HG02884 (cell line): ENCODE measurements around the gene PDLIM1.
"Not testable (repeated sequence)": the region's sequence is repeated elsewhere in the genome, so short reads cannot be mapped to it uniquely, and the experiment has no call there.

ENCODE experiments used
- ATAC-seq: cut with Tn5 transposase; IDR thresholded peaks from one replicate; pipeline ENCODE4 v1.9.1; 2021; ENCODE audit warnings: mild to moderate bottlenecking, moderate library complexity; ENCODE audit not compliant: unreplicated experiment

PDLIM1 gene

GRCh38 chr10:95214793-95215192 lies 76.0 kb downstream of the PDLIM1 start:
- peak; percentile 100 for ATAC-seq

- ATAC-seq, result no peak
Measured at GRCh38 chr10:95214369-95214768, 76.4 kb downstream of the PDLIM1 start.

GRCh38 chr10:95211606-95212279 lies 79.1 kb downstream of the PDLIM1 start:
- no peak for ATAC-seq

GRCh38 chr10:95209509-95210127 lies 81.2 kb downstream of the PDLIM1 start:
- no peak for ATAC-seq

- no peak for ATAC-seq
Measured at GRCh38 chr10:95208702-95209391, 82.0 kb downstream of the PDLIM1 start.

GRCh38 chr10:95202865-95203264 lies 87.9 kb downstream of the PDLIM1 start:
- ATAC-seq, result not testable (repeated sequence)

GRCh38 chr10:95201736-95202135 lies 89.1 kb downstream of the PDLIM1 start:
- ATAC-seq, result no peak

GRCh38 chr10:95196046-95196445 lies 94.8 kb downstream of the PDLIM1 start:
- ATAC-seq, result no peak

- no peak for ATAC-seq
Measured at GRCh38 chr10:95193944-95194343, 96.9 kb downstream of the PDLIM1 start, which contains the start of gene ACSM6. ACSM6 (plus strand) TSS chr10:95194238; CDS start chr10:95194486, 248 bp downstream.

GRCh38 chr10:95188593-95188992 lies 102.2 kb downstream of the PDLIM1 start:
- no peak for ATAC-seq

GRCh38 chr10:95187617-95188016 lies 103.2 kb downstream of the PDLIM1 start:
- ATAC-seq, result no peak
